Lower leg skin (tissue), 3 donors: ENCODE data around the gene RAB11FIP4.

Source experiments
- CTCF ChIP-seq, 3 donors: fragments of 450-650 bp; IDR thresholded peaks; one replicate each; pipeline ENCODE4 v1.5.1; 2016; ENCODE audit warnings: antibody characterized with exemption in 3 of 3, mild to moderate bottlenecking in 3 of 3, moderate library complexity in 2 of 3
- POLR2A ChIP-seq, 2 donors: fragments of 450-650 bp; IDR thresholded peaks; one replicate each; pipeline ENCODE4 v1.6.1; 2016 to 2017; ENCODE audit warnings: antibody characterized with exemption in 2 of 2, mild to moderate bottlenecking in 1 of 2, moderate library complexity in 1 of 2

DNA sequence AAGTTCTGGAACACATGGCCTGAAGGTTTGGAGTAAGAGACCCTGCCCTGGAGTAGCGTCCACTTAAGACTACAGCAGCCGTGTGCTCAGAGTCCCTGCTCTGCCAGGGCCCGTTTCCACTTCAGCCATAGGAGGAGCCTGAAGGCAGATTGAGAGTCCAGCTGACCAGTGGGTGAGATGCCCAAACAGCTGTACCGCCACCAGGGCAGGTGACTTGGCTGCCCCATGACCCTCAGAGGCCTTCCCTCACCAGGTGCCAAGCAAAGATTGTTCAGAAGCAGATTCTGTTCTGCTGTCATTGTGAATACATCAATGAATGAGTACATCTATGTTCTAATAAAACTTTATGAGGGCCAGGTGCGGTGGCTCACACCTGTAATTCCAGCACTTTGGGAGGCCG, 178.8 kb downstream of the RAB11FIP4 start:
- TF ChIP-seq POLR2A (IDR thresholded peaks at IDR 0.05) = no peak
- TF ChIP-seq CTCF (IDR thresholded peaks at IDR 0.05) = no peak
